Brain microvascular endothelial cell (primary cell): ENCODE results near the gene CRYL1.

Experiments
- DNase-seq: peaks from one replicate; pipeline ENCODE4 v3.0.0-alpha.2; 2020
- H3K27ac ChIP-seq: fragments of 250-450 bp; sonication (Bioruptor Pico); 2 replicates; pipeline ENCODE4 v1.5.1; 2020; ENCODE audit warnings: mild to moderate bottlenecking, moderate library complexity
- H3K27me3 ChIP-seq: fragments of 250-450 bp; sonication (Bioruptor Pico); replicated peaks from 2 replicates; pipeline ENCODE4 v1.5.1; 2020; ENCODE audit warnings: mild to moderate bottlenecking
- H3K36me3 ChIP-seq: fragments of 250-450 bp; sonication (Bioruptor Pico); replicated peaks from 2 replicates; pipeline ENCODE4 v1.5.1; 2020; ENCODE audit warnings: mild to moderate bottlenecking
- H3K4me3 ChIP-seq: 2 replicates; pipeline ENCODE4 v1.5.1; 2011; ENCODE audit warnings: low read depth, mild to moderate bottlenecking, control low read depth, low read length, moderate library complexity
- in situ Hi-C: cut with HindIII; loops from 2 replicates; pipeline ENCODE4 v1.10.0; 2017; ENCODE audit warnings: low sequenced_read_pairs, low pct_ligation_motif_present
- TF ChIP-seq, protein P1 (sequence below): IDR thresholded peaks from 2 replicates; pipeline ENCODE4 v1.5.1; 2011; ENCODE audit warnings: low read depth, mild to moderate bottlenecking, moderate library complexity, low read length, control low read depth, inconsistent platforms; ENCODE audit errors: missing control alignments

CRYL1 gene

DNA sequence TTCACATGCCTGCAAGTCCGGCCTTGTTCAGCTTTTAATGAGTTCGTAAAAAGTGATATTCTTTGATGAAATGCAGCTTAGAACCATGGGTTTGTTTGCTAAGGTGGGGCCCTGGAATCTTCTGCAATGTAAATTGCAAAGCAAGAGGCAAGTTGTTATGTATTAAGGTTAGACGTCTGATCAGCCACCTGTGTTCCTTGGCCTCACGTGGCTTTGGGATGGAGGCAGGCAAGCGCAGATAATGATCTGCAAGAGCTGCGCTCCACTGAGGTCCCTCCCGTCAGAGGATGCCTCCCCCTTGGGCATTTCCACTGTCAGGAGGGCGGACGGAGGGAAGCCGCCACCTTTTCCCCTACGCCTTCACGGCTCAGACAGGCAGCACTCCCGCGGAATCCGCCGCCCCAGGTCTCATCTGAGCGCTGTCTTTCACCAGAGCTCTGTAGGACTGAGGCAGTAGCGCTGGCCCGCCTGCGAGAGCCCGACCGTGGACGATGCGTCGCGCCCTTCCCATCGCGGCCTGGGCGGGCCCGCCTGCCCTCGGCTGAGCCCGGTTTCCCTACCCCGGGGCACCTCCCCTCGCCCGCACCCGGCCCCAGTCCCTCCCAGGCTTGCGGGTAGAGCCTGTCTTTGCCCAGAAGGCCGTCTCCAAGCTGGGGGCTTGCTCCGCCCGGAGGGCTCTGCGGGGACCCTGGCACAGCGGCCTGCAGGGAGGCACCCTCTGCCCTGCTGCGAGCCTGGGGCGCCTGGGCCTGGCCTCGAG is 110.9 kb downstream of the CRYL1 start:
- H3K27me3 ChIP-seq: peaks cover 17% of the 10 kb centered on the region
- no peak overlapping the region for H3K27ac ChIP-seq
- DNase-seq: no peak
- TF ChIP-seq, protein P1, sequence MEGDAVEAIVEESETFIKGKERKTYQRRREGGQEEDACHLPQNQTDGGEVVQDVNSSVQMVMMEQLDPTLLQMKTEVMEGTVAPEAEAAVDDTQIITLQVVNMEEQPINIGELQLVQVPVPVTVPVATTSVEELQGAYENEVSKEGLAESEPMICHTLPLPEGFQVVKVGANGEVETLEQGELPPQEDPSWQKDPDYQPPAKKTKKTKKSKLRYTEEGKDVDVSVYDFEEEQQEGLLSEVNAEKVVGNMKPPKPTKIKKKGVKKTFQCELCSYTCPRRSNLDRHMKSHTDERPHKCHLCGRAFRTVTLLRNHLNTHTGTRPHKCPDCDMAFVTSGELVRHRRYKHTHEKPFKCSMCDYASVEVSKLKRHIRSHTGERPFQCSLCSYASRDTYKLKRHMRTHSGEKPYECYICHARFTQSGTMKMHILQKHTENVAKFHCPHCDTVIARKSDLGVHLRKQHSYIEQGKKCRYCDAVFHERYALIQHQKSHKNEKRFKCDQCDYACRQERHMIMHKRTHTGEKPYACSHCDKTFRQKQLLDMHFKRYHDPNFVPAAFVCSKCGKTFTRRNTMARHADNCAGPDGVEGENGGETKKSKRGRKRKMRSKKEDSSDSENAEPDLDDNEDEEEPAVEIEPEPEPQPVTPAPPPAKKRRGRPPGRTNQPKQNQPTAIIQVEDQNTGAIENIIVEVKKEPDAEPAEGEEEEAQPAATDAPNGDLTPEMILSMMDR: no peak
- no peaks in the 10 kb centered on the region for H3K36me3 ChIP-seq
- H3K4me3 ChIP-seq: no peak overlapping the region
- in situ Hi-C loops: loop anchor here (25.0 kb wide), 1 partner anchor 227 kb away; the partner anchor contains the start of gene GJB2

DNA sequence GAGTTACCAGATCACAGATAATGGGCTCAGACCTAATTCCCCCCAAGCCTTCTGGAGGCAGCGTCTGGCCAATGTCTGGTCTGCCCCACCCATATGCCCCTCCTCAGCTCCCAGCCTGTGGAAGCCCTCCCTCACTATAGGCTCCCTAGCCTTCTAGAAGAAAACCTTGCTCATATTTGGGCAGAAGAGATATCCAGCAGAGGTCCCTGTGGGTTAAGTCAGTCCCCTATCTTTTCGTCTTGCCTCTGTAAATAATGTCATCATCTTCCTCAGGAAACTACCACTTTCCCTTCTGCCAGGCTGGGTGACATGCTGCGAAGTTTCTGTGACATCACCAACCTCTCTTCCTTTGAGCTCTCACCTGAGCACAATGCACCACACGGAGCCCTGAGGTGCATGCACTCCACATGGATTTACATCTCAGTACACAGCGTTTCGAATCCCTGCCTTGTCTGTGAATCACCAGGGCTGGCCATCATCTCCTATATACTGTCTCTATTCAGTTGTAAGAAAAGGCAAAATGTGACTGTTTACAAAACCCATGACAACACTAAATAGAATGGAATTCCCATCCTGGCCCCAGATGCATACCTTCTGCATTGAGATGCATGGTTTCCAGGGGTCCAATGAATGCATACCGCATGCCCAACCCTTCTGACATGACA is 112.8 kb downstream of the CRYL1 start:
- DNase-seq: no peak
- peaks cover 20% of the 10 kb centered on the region for H3K27me3 ChIP-seq
- TF ChIP-seq, protein P1: no peak
- H3K4me3 ChIP-seq: no peak overlapping the region
- no peaks in the 10 kb centered on the region for H3K36me3 ChIP-seq
- in situ Hi-C loops: loop anchor here (25.0 kb wide), 1 partner anchor 226 kb away; the partner anchor contains the start of gene GJB2
- H3K27ac ChIP-seq: no peak overlapping the region

DNA sequence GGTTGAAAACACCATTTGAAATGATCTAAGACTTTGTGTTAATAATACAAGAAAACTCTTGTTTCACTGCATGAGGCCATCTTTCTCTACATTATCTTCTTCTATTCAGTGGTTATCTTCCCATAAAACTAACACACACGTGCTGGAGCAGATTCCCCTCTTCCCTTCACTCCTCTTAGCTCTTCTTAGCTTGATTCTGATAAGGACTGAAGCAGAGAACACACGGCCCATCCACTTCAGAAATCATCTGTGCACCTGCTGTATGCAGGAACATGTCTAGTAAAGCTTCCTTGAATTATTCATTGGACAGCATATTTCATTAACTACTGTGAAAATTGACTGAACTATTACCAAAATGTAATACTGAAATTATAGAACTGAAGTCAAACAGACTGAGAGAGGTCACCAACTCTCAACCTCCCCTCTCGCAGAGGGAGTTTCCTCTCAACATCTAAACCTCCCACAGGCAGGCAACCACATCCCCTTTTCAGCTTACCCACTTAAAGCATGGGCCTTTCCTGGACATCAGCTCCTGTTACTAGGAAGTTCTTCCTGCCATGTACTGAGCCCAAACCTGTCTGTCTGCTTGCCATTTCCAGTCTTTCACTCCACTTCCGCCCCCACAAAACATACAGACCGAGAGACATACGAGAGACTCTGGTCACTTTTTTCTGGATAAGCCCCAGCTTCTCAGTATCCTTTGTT is 113.9 kb downstream of the CRYL1 start:
- Histone ChIP-seq H3K36me3 (no peaks in the 10 kb centered on the region), H3K27me3 (peaks cover 20% of the 10 kb centered on the region), H3K27ac (no peak overlapping the region), H3K4me3 (no peak overlapping the region)
- in situ Hi-C loops: loop anchor here (25.0 kb wide), 1 partner anchor 224 kb away; the partner anchor contains the start of gene GJB2
- TF ChIP-seq, protein P1: no peak
- DNase-seq: no peak

DNA sequence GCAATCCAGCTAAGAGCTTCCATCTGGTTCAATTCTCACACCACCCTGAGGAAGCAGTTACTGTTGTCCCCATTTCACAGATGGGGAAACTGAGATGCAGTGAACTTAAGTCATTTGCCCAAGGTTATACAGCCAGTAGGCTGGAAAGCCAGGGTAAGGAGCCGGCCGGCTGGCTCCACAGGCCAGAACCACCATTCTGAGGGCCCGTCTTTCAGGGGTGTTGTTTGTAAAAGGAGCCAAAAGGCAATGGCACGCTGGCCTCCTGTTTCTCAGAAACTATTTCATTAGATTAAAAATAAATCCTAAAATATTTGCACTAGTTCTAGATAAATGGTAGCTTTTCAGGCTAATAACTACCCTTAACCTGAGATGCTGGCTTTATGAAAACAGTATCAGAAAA is 114.9 kb downstream of the CRYL1 start:
- in situ Hi-C loops: loop anchor here (25.0 kb wide), 1 partner anchor 223 kb away; the partner anchor contains the start of gene GJB2
- H3K36me3 ChIP-seq: no peaks in the 10 kb centered on the region
- TF ChIP-seq, protein P1: no peak
- no peak for DNase-seq
- H3K27ac ChIP-seq: no peak overlapping the region
- H3K4me3 ChIP-seq: no peak overlapping the region
- H3K27me3 ChIP-seq: peaks cover 24% of the 10 kb centered on the region

DNA sequence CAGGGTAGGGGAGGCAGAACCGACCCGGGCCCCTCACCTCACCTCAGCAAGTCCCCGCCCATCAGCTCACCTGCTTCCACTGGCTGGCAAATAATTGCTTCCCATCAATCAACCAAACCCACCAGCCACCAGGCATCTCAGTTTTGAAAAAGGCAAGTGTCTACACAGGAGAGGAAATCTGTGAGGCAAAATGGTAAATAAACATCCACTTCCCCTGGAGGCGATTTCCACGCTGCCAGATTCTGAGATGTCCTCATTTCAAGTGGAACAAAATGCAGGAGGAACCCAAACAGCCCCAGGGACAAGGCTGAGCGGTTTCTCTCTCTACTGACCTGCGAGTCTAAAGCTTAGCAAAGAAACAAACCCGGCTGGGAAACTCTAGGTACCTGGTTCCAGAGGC is 117.5 kb downstream of the CRYL1 start:
- in situ Hi-C loops: loop anchor here (25.0 kb wide), 1 partner anchor 221 kb away; the partner anchor contains the start of gene GJB2
- TF ChIP-seq, protein P1: no peak
- no peak for DNase-seq
- no peak overlapping the region for H3K27ac ChIP-seq
- no peaks in the 10 kb centered on the region for H3K36me3 ChIP-seq
- H3K4me3 ChIP-seq: no peak overlapping the region
- peaks cover 9% of the 10 kb centered on the region for H3K27me3 ChIP-seq
